ENCODE data around the gene SH3TC1.

Gene SH3TC1

DNA sequence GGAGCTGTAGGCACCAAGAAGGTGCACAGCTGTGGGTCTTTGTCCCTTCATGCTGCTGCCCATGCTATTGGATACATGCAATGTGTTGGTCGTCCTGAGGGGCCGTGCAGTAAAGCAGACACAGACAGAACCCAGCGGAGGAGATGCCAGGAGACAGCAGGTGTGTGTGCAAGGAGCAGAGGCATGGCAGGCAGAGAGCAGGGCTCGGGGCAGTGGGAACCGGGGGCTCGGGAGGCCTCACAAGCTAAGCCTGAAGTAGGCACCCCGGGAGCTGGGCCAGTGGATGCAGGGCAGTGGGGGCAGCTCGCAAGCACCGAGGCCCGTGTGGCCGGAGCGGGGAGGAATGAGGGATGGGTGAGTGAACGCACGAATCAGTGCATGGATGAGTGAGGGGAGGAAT is 83.7 kb downstream of the SH3TC1 start:
- H3K27me3 ChIP-seq (ENCODE audit: low read length) = no peaks in the 10 kb centered on the region
- H3K9ac ChIP-seq (ENCODE audit: low read length) = no peak overlapping the region
- TF ChIP-seq, protein P1, sequence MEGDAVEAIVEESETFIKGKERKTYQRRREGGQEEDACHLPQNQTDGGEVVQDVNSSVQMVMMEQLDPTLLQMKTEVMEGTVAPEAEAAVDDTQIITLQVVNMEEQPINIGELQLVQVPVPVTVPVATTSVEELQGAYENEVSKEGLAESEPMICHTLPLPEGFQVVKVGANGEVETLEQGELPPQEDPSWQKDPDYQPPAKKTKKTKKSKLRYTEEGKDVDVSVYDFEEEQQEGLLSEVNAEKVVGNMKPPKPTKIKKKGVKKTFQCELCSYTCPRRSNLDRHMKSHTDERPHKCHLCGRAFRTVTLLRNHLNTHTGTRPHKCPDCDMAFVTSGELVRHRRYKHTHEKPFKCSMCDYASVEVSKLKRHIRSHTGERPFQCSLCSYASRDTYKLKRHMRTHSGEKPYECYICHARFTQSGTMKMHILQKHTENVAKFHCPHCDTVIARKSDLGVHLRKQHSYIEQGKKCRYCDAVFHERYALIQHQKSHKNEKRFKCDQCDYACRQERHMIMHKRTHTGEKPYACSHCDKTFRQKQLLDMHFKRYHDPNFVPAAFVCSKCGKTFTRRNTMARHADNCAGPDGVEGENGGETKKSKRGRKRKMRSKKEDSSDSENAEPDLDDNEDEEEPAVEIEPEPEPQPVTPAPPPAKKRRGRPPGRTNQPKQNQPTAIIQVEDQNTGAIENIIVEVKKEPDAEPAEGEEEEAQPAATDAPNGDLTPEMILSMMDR (IDR thresholded peaks at IDR 0.05; ENCODE audit: insufficient read depth, low read length, poor library complexity, severe bottlenecking) = no peak
- TF ChIP-seq EZH2phosphoT487 (conservative IDR thresholded peaks at IDR 0.05; ENCODE audit: low read length) = no peak
- H3K9me2 ChIP-seq (replicated peaks; ENCODE audit: insufficient read depth, low read length) = no peaks in the 10 kb centered on the region
- H2AFZ ChIP-seq (ENCODE audit: low read depth, low read length, severe bottlenecking) = no peak overlapping the region
- no peaks in the 10 kb centered on the region for H3K36me3 ChIP-seq (ENCODE audit: low read length)
- no peak overlapping the region for H3K4me3 ChIP-seq (ENCODE audit: insufficient read depth, low read length, poor library complexity, severe bottlenecking)
- no peak overlapping the region for H3K27ac ChIP-seq (ENCODE audit: low read depth, low read length)
- no peak overlapping the region for H3K4me2 ChIP-seq (ENCODE audit: low read depth, low read length, poor library complexity, severe bottlenecking)
- H3F3A ChIP-seq (ENCODE audit: insufficient read depth) = no peaks in the 10 kb centered on the region
- H3K9me3 ChIP-seq (ENCODE audit: insufficient read depth, low read length) = no peaks in the 10 kb centered on the region
- H4K20me1 ChIP-seq (ENCODE audit: low read depth, low read length) = no peaks in the 10 kb centered on the region
- no peaks in the 10 kb centered on the region for H3K79me2 ChIP-seq (ENCODE audit: insufficient read depth, low read length)

DNA sequence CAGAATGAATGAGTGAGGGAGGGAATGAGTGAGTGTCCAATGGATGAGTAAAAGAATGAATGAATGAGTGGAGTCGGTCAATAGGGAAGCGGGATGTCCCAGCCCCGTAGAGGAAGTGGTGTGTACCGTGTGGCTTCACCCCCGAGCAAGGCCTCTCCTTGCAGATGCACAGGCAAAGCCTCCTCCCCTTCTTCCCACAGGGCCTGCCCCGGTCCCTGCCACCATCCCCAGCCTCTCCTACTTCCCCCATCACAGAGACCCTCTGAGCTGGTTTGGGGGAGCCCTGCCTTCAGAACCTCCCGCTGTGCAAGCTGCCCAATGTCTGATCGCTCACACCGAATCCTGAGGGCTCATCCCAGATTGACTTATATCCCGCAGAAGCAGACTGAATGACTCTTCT is 84.1 kb downstream of the SH3TC1 start:
- Histone ChIP-seq H3K9me3 (ENCODE audit: insufficient read depth, low read length) (no peaks in the 10 kb centered on the region), H3K36me3 (ENCODE audit: low read length) (no peaks in the 10 kb centered on the region), H3K9me2 (replicated peaks; ENCODE audit: insufficient read depth, low read length) (no peaks in the 10 kb centered on the region), H3K27ac (ENCODE audit: low read depth, low read length) (no peak overlapping the region), H4K20me1 (ENCODE audit: low read depth, low read length) (no peaks in the 10 kb centered on the region), H3K79me2 (ENCODE audit: insufficient read depth, low read length) (no peaks in the 10 kb centered on the region), H2AFZ (ENCODE audit: low read depth, low read length, severe bottlenecking) (no peak overlapping the region), H3K27me3 (ENCODE audit: low read length) (no peaks in the 10 kb centered on the region), H3K9ac (ENCODE audit: low read length) (no peak overlapping the region), H3K4me2 (ENCODE audit: low read depth, low read length, poor library complexity, severe bottlenecking) (no peak overlapping the region), H3F3A (ENCODE audit: insufficient read depth) (no peaks in the 10 kb centered on the region), H3K4me3 (ENCODE audit: insufficient read depth, low read length, poor library complexity, severe bottlenecking) (no peak overlapping the region)
- TF ChIP-seq EZH2phosphoT487 (conservative IDR thresholded peaks at IDR 0.05; ENCODE audit: low read length) = no peak
- TF ChIP-seq, protein P1 (IDR thresholded peaks at IDR 0.05; ENCODE audit: insufficient read depth, low read length, poor library complexity, severe bottlenecking) = no peak

DNA sequence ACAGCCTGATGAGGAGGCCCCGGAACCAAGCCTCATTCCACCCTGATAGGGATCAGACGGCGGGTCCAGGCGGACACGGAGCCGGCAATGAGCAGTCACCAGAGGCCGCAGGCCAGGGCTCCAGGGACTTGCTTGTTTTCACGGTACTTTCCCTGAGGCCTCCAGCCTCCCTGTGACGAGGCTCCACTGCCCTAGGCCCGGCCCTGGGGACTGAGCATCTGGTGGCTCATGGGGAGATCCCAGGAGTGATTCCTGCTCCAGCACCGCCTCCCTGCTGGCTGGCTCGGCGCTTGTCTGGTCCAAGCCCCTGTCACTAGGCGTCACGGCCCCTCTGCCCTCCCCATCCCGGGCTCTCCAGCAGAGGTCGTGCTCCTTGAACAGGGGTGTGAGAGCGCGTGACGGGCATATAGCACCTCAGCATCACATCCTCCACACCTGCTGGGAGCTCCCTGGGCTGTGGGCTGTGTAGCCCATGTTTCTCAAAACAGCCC is 84.6 kb downstream of the SH3TC1 start:
- H3K9me2 ChIP-seq (replicated peaks; ENCODE audit: insufficient read depth, low read length) = no peaks in the 10 kb centered on the region
- no peak overlapping the region for H3K4me3 ChIP-seq (ENCODE audit: insufficient read depth, low read length, poor library complexity, severe bottlenecking)
- H3K9ac ChIP-seq (ENCODE audit: low read length) = no peak overlapping the region
- no peaks in the 10 kb centered on the region for H3K27me3 ChIP-seq (ENCODE audit: low read length)
- H3K27ac ChIP-seq (ENCODE audit: low read depth, low read length) = no peak overlapping the region
- H3K9me3 ChIP-seq (ENCODE audit: insufficient read depth, low read length) = no peaks in the 10 kb centered on the region
- TF ChIP-seq, protein P1 (IDR thresholded peaks at IDR 0.05; ENCODE audit: insufficient read depth, low read length, poor library complexity, severe bottlenecking) = peak; percentile 14
- TF ChIP-seq EZH2phosphoT487 (conservative IDR thresholded peaks at IDR 0.05; ENCODE audit: low read length) = no peak
- no peaks in the 10 kb centered on the region for H3K36me3 ChIP-seq (ENCODE audit: low read length)
- H3F3A ChIP-seq (ENCODE audit: insufficient read depth) = no peaks in the 10 kb centered on the region
- no peaks in the 10 kb centered on the region for H4K20me1 ChIP-seq (ENCODE audit: low read depth, low read length)
- H3K79me2 ChIP-seq (ENCODE audit: insufficient read depth, low read length) = no peaks in the 10 kb centered on the region
- no peak overlapping the region for H2AFZ ChIP-seq (ENCODE audit: low read depth, low read length, severe bottlenecking)
- no peak overlapping the region for H3K4me2 ChIP-seq (ENCODE audit: low read depth, low read length, poor library complexity, severe bottlenecking)

Data from SU-DHL-6 (cell line).